Kidney glomerular epithelial cell (primary cell): ENCODE measurements around the gene KREMEN1.

Experiments
- DNase-seq: peaks from one replicate; lab custom pipeline; 2025; lab: John Stamatoyannopoulos, UW

Gene KREMEN1

GRCh38 chr22:29205594-29206371 is 132.9 kb downstream of the KREMEN1 start, which contains the start of gene EMID1:
EMID1 (plus strand) TSS chr22:29205896; CDS start chr22:29206039, 143 bp downstream.
- DNase-seq = no peak

GRCh38 chr22:29206372-29207242 is 133.8 kb downstream of the KREMEN1 start:
- no peak for DNase-seq

GRCh38 chr22:29207243-29207550 is 134.4 kb downstream of the KREMEN1 start:
- no peak for DNase-seq

- no peak for DNase-seq
Measured at GRCh38 chr22:29207562-29208501, 135.0 kb downstream of the KREMEN1 start.

GRCh38 chr22:29208502-29208862 is 135.6 kb downstream of the KREMEN1 start:
- DNase-seq = no peak

GRCh38 chr22:29208879-29209623 is 136.2 kb downstream of the KREMEN1 start:
- DNase-seq = no peak

GRCh38 chr22:29209624-29209929 is 136.7 kb downstream of the KREMEN1 start:
- DNase-seq = no peak

GRCh38 chr22:29211066-29211465 is 138.2 kb downstream of the KREMEN1 start:
- DNase-seq = no peak

GRCh38 chr22:29211466-29211865 is 138.6 kb downstream of the KREMEN1 start:
- DNase-seq = no peak

GRCh38 chr22:29212743-29213142 is 139.9 kb downstream of the KREMEN1 start:
- DNase-seq = no peak

- DNase-seq = no peak
Measured at GRCh38 chr22:29213493-29213892, 140.7 kb downstream of the KREMEN1 start.

- no peak for DNase-seq
Measured at GRCh38 chr22:29214232-29214631, 141.4 kb downstream of the KREMEN1 start.

GRCh38 chr22:29215012-29215860 is 142.4 kb downstream of the KREMEN1 start:
- DNase-seq = no peak

GRCh38 chr22:29216011-29216872 is 143.4 kb downstream of the KREMEN1 start:
- no peak for DNase-seq

GRCh38 chr22:29216873-29217666 is 144.2 kb downstream of the KREMEN1 start:
- no peak for DNase-seq
